ENCODE results near the gene MYO5B.

Gene MYO5B

DNA sequence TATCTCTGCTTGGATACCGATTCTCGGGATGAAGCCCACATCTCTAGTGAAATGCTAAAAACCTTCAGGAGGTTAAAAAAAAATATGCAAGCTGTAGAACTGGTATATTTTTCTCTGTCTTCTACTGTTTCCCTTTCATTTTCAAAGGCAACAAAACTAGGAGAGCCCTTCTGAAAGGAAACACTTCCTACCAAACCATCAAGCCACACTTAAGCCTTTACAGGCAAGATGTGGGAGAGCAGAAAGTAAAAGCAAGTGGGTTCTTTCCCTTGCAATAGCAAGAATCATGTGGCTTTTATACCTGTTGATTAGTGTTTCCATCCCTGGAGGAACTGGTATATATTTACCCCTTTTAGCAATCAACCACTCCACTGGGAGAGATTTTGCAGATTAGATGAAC, 233.7 kb downstream of the MYO5B start:
- no peak for DNase-seq

DNA sequence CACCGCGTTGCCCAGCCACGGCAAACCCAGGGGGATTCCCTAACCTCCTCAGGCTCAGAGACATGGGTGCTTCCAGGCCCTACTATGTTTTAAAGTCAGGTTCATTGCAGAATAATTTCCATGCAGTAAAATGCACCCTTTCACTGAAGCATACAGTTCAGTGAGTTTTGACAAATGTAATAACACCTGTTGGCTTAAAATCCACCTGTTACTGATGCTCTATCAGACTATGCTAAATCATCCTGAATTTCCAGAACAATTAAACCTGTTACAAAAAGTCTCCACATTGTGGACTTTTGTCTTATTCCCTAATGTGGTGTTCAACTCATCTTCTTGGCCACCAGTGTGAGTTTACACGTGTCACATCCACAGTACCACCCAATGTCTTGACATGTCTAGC, 234.6 kb downstream of the MYO5B start:
- no peak for DNase-seq

DNA sequence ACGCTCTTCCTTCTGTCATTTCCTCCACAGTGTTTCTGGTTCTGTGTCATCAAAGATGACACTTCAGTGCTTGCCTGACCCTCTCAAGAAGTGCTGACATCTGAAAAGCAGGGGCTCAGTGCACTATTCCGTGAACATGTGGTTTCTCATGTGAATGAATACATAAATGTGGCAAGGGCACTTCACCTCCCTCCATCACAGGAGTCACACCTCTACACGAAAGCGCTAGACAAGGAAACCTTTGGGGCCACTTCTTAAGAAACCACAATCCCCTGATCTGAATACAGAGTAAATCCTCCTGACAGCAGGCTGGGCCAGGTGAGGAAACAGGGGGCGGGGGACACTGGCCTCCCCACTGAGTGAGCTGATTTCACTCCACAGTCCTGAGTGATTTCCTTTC, 235.8 kb downstream of the MYO5B start:
- no peak for DNase-seq

GRCh38 chr18:49955263-49955662, 239.7 kb downstream of the MYO5B start:
- DNase-seq: no peak

GRCh38 chr18:49953391-49953790, 241.6 kb downstream of the MYO5B start:
- DNase-seq: no peak

GRCh38 chr18:49949951-49950395, 245.0 kb downstream of the MYO5B start:
- no peak for DNase-seq

DNA sequence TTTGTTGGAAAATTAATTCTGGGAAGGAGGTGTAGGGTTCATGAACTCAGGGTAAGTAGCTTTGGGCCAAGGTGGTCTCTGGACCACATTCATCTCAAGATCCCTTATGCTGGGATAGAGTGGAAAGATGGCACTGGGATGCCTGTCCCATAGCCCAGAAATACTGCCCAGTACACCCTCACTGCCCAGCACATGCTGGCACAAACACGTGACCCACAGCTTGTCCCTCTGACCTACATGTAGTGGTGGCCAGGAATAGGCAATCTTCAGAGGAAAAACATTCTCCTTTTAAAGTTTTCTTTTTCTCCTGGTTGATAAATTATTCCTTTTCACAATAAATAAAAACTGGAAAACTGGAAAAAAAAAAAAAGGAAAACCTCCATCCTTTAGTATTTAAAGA, 246.0 kb downstream of the MYO5B start:
- no peak for DNase-seq

DNA sequence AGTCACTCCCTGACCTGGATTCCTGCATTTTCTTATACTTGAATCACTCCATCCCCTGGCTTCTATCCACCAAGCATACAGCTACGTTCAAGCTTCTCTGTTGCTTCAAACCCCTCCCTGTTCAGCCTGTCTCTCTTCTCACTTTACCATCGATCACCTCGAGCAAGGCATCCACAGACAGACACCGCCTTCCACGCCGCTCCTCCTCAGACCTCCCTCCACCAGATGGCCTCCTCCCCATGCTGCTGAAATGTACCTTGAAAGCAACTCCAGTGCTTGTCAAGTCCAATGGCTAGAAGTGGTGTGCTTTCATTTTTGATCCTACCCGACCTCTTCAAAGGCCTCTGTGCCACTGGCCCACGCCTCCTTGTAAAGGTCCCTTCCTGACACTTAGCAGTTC, 250.3 kb downstream of the MYO5B start:
- peak; percentile 7 for DNase-seq

- no peak for DNase-seq
These were observed 258.1 kb downstream of the MYO5B start for GRCh38 chr18:49936821-49937220.

- no peak for DNase-seq
These were observed 259.7 kb downstream of the MYO5B start for GRCh38 chr18:49935215-49935614.

- DNase-seq: no peak
These were observed 260.5 kb downstream of the MYO5B start for GRCh38 chr18:49934457-49934856.

- no peak for DNase-seq
These were observed 261.3 kb downstream of the MYO5B start for GRCh38 chr18:49933530-49934128.

DNA sequence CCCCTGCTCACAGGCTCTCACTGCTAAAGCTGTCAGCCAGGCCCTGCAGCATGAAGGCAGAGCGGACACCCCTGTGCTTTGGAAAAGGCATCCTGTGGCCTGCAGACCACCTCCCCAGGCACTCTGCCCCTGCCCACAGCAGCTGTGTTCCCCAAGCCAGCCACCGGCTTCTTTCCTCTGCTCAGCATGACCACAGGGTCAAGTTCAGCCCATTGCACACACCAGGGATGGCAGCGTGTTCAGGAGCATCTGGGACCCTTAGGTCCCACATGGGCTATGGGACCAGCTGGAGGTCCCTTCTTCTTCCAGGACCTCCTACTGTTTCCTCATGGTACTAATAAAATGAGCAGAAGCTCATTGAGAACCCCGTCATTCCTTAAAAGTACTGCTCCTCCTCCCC, 263.2 kb downstream of the MYO5B start:
- no peak for DNase-seq

- no peak for DNase-seq
These were observed 263.8 kb downstream of the MYO5B start for GRCh38 chr18:49931179-49931578.

- DNase-seq: no peak
These were observed 268.7 kb downstream of the MYO5B start for GRCh38 chr18:49926106-49926745.

DNA sequence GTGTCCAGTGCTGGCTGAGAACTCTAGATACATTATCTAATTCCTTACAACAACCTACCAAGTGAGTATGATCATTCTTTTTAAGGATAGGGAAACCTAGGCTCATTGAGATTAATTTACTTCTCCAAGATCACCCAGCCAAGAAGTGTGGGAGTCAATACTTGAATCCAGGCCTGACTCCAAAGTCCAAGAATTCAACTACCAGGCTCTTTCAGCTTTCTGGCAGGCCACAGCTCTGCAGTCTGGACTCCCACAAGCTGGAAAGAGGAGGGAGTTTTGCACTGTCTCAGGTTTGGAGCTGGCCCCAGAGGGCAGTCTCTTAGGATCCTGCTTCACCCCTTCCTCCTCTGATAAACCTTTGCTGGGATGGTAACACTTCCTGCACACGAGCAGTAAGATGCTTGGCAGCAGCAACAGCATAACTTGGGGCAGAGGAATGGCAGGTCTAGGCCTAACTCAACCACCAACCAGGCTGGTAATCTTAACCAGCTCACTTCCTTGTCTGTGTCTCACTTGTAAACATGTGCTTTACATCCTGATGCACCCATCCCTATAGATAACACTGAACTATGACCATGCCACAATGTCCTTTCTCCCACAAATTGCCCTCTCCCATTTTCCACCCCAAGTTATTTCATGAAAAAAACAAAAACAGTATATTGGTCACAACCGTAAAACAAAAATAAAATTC, 270.5 kb downstream of the MYO5B start:
- no peak for DNase-seq

GRCh38 chr18:49922228-49922627, 272.7 kb downstream of the MYO5B start:
- no peak for DNase-seq

GRCh38 chr18:49921318-49921985, 273.5 kb downstream of the MYO5B start:
- DNase-seq: no peak

DNA sequence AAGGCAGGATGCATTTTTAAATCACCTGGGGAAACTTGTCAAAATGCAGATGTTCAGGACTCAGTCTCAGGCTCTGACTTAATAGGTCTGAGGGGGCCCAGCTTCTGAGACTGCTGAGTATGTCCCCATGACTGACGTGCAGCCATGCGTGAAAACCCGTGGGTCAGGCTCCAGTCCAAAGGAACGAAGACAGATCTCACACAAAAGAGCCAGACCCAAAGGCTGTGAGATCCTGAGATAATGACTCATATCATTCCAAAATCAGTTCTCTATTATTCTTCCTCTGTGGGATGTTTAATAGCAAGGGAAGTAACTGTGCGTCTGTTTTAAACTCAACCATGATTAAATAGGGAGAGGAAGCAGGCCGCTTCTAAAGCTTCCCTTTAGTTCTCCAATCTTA, 274.2 kb downstream of the MYO5B start:
- no peak for DNase-seq

DNA sequence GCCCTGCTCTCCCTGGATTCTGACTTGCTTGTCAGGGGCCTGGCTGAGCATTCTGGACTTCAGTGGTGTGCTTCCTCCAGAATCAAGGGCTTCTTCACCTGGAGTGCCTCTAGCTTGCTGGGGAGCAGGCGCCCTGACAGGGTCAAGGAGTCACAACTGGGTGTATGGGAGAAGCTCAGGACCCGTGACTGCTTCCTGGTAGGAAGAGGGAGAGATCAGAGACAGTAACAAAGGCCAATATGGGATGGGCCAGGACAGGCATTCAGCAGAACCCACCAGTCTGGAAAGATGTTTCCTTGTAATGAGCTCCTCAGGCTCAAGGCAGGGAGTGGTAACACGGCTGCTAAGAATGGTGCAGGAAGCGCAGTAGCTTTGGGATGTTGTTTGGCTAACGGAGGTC, 277.2 kb downstream of the MYO5B start:
- no peak for DNase-seq

GRCh38 chr18:49915352-49915751, 279.6 kb downstream of the MYO5B start:
- no peak for DNase-seq

- DNase-seq: no peak
These were observed 281.7 kb downstream of the MYO5B start for GRCh38 chr18:49913221-49913620.

GRCh38 chr18:49911427-49911826, 283.5 kb downstream of the MYO5B start:
- peak; percentile 89 for DNase-seq

DNA sequence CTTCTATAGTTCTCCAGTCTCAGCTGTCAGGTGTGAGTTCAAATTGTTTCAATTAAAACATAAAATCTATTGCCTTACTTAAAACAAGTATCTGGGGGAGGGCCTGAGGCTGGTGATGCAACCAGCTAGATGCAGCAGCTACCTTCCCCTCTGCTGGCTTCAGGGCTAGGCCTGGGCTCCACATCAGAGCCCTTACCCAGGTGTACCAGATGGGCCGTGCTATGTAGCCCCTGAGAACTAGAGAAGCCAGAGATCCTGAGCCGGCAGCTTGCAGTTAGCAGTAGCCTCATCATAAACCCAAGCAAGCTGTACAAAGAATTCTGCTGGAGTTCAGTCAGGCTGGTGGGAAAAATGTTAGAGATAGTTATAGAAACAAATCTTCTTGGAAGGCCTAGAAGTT, 284.0 kb downstream of the MYO5B start:
- DNase-seq: peak; percentile 85

Measured in NCI-H1092 treated with DMSO at 0.1 percent for 48 hours (cell line).